Pancreas (tissue), 10 donors: ENCODE measurements around the gene PPP6R3. TPM values are rescaled to one million over a fixed set of nuclear protein-coding genes. Genes with fewer than 3 reads are reported as not detected.
A peak's percentile ranks its signal among the peaks of the same experiment; 100 is the strongest.

ENCODE experiments used
- ATAC-seq, 4 donors: fragments of 200-7000 bp; cut with Tn5 transposase; one replicate each; pipeline versions ENCODE4 v1.8.0 to v1.9.1; 2020; ENCODE audit warnings: mild to moderate bottlenecking in 4 of 4, moderate library complexity in 4 of 4
- DNase-seq, 6 donors: peaks; one replicate each; pipeline ENCODE4 v3.0.0-alpha.2; 2020
- FAIRE-seq: peaks from 2 replicates; lab custom pipeline; 2012; peaks lifted over from hg19 to GRCh38; lab: Jason Lieb, UNC
- H3K27ac ChIP-seq, 4 donors: fragments of 200-600 bp; sonication (generic); 1 replicate in 3 of 4; 2 replicates in 1 of 4; pipeline versions ENCODE4 v1.5.0 to v1.8.0; 2020
- H3K27me3 ChIP-seq, 4 donors: fragments of 200-600 bp; one replicate each; pipeline ENCODE4 v1.8.0; 2021
- H3K36me3 ChIP-seq, 3 donors: fragments of 200-600 bp; sonication (generic) in 1 of 3; one replicate each; pipeline versions ENCODE4 v1.5.0 to v1.8.0; 2020 to 2021
- H3K4me1 ChIP-seq, 3 donors: fragments of 200-600 bp; one replicate each; pipeline ENCODE4 v1.8.0; 2021
- H3K4me3 ChIP-seq, 4 donors: fragments of 200-600 bp; sonication (generic) in 2 of 4; one replicate each; pipeline versions ENCODE4 v1.5.0 to v1.8.0; 2020 to 2021
- H3K9me3 ChIP-seq, 4 donors: fragments of 200-600 bp; one replicate each; pipeline ENCODE4 v1.8.0; 2021
- CTCF ChIP-seq, 4 donors: fragments of 200-600 bp; sonication (generic) in 3 of 4; IDR thresholded peaks; one replicate each; pipeline versions ENCODE4 v1.5.0 to v1.8.0; 2021; ENCODE audit warnings: antibody characterized with exemption in 4 of 4
- WGBS, 2 donors: extraction: QIAGEN DNeasy Blood & Tissue Kit; methylation state at CpG; one replicate each; pipeline ENCODE4 v1.1.7; 2013; 5-methylcytosine and 5-hydroxymethylcytosine counted together
- intact Hi-C, 3 donors: fragments of 100-400 bp; cut with DNase I; formaldehyde crosslinking; loops; one replicate each; pipeline versions ENCODE4 v1.11.1 to v1.14.2; 2022
- polyA plus RNA-seq, 2 donors: library from polyadenylated mRNA; stranded (reverse); fragments of 200-250 nt; gene quantifications; one replicate each; pipeline ENCODE4 v1.2.3, GENCODE V29; 2013
- total RNA-seq, 6 donors: library from RNA; stranded (reverse); fragmentation: NEBNext Ultra II Directional in 4 of 6; extraction: Animal tissue kit (Norgen Biotek cat#: 25700) in 4 of 6; gene quantifications; one replicate each; pipeline versions ENCODE4 v1.2.1 to v1.2.4, GENCODE V29; 2021 to 2023
- donor health status: healthy with polysubstance abuse.
- donor health status: DM: no; HTN: no; CAD: no; lungs with moderate emphysema.
- donor health status: DM: no; HTN: no; CAD: no.
- donor health status: control.
- donor health status: control.
- donor health status: Bipolar disorder and iron deficiency.
- donor health status: DM: yes; HTN: yes; CAD: no.
- donor health status: DM: no; HTN: no; CAD: no.
- donor health status: DM: no; HTN: no; CAD: no.
- donor health status: DM: yes; HTN: yes; CAD: no.

Gene PPP6R3
- total and polyA plus RNA-seq, 8 donors: 19.5 to 56.0 (median 33.5) TPM

GRCh38 chr11:68521969-68522652 is 61.6 kb downstream of the PPP6R3 start:
- no peak for TF ChIP-seq CTCF (IDR thresholded peaks at IDR 0.05)
- WGBS, 2 donors: 75 to 82% methylated on average over 4 of the region's 4 CpGs
- peaks cover 0 to 3% (median 0%) of the 10 kb centered on the region in 3 donors for H3K4me1 ChIP-seq
- intact Hi-C loops: no loop called here
- H3K27ac ChIP-seq: no peak overlapping the region
- peaks cover 0 to 8% (median 5%) of the 10 kb centered on the region in 3 donors for H3K36me3 ChIP-seq
- no peaks in the 10 kb centered on the region for H3K9me3 ChIP-seq
- DNase-seq (no peak), ATAC-seq (no peak), FAIRE-seq (no peak)
- no peak overlapping the region for H3K4me3 ChIP-seq
- no peaks in the 10 kb centered on the region for H3K27me3 ChIP-seq

- no peak for TF ChIP-seq CTCF (IDR thresholded peaks at IDR 0.05)
- intact Hi-C loops: no loop called here
- H3K4me3 ChIP-seq: no peak overlapping the region
- no peaks in the 10 kb centered on the region for H3K27me3 ChIP-seq
- DNase-seq: no peak
- H3K4me1 ChIP-seq: peaks cover 0 to 3% (median 0%) of the 10 kb centered on the region in 3 donors
- no peak overlapping the region for H3K27ac ChIP-seq
- H3K9me3 ChIP-seq: no peaks in the 10 kb centered on the region
- 89 to 91% methylated on average over 4 of the region's 4 CpGs for whole genome bisulfite sequencing, 2 donors
- H3K36me3 ChIP-seq: peaks cover 0 to 8% (median 5%) of the 10 kb centered on the region in 3 donors
- no peak for FAIRE-seq
- no peak for ATAC-seq
Observed at GRCh38 chr11:68523033-68523432, 62.5 kb downstream of the PPP6R3 start.

GRCh38 chr11:68523743-68524142 is 63.2 kb downstream of the PPP6R3 start:
- Histone ChIP-seq H3K9me3 (no peaks in the 10 kb centered on the region), H3K27me3 (no peaks in the 10 kb centered on the region), H3K36me3 (peaks cover 0 to 8% (median 5%) of the 10 kb centered on the region in 3 donors), H3K4me3 (no peak overlapping the region), H3K4me1 (peaks cover 0 to 3% (median 0%) of the 10 kb centered on the region in 3 donors), H3K27ac (no peak overlapping the region)
- DNase-seq (no peak), ATAC-seq (no peak), FAIRE-seq (no peak)
- WGBS, 2 donors: 80 to 91% methylated on average over 3 of the region's 3 CpGs
- no peak for TF ChIP-seq CTCF (IDR thresholded peaks at IDR 0.05)
- intact Hi-C loops: no loop called here

GRCh38 chr11:68524213-68524612 is 63.7 kb downstream of the PPP6R3 start:
- Histone ChIP-seq H3K27ac (no peak overlapping the region), H3K27me3 (no peaks in the 10 kb centered on the region), H3K4me1 (peaks cover 0 to 3% (median 0%) of the 10 kb centered on the region in 3 donors), H3K9me3 (no peaks in the 10 kb centered on the region), H3K4me3 (no peak overlapping the region), H3K36me3 (peaks cover 0 to 8% (median 5%) of the 10 kb centered on the region in 3 donors)
- FAIRE-seq (no peak), DNase-seq (no peak), ATAC-seq (peak in 2 of 4 donors; percentile 15 to 30)
- WGBS, 2 donors: 73 to 82% methylated on average over 2 of the region's 2 CpGs
- intact Hi-C loops: no loop called here
- no peak for TF ChIP-seq CTCF (IDR thresholded peaks at IDR 0.05)

GRCh38 chr11:68524681-68525080 is 64.1 kb downstream of the PPP6R3 start:
- TF ChIP-seq CTCF (IDR thresholded peaks at IDR 0.05): no peak
- H3K36me3 ChIP-seq: peaks cover 0 to 8% (median 5%) of the 10 kb centered on the region in 3 donors
- H3K4me1 ChIP-seq: peaks cover 0 to 3% (median 0%) of the 10 kb centered on the region in 3 donors
- no peak for DNase-seq
- no peak overlapping the region for H3K4me3 ChIP-seq
- ATAC-seq: peak in 2 of 4 donors; percentile 27 to 52
- H3K9me3 ChIP-seq: no peaks in the 10 kb centered on the region
- H3K27me3 ChIP-seq: no peaks in the 10 kb centered on the region
- no peak overlapping the region for H3K27ac ChIP-seq
- no peak for FAIRE-seq
- intact Hi-C loops: no loop called here
- 79 to 85% methylated on average over 2 of the region's 2 CpGs for WGBS, 2 donors
